ENCODE results near the gene CEP41.

CEP41 gene

DNA sequence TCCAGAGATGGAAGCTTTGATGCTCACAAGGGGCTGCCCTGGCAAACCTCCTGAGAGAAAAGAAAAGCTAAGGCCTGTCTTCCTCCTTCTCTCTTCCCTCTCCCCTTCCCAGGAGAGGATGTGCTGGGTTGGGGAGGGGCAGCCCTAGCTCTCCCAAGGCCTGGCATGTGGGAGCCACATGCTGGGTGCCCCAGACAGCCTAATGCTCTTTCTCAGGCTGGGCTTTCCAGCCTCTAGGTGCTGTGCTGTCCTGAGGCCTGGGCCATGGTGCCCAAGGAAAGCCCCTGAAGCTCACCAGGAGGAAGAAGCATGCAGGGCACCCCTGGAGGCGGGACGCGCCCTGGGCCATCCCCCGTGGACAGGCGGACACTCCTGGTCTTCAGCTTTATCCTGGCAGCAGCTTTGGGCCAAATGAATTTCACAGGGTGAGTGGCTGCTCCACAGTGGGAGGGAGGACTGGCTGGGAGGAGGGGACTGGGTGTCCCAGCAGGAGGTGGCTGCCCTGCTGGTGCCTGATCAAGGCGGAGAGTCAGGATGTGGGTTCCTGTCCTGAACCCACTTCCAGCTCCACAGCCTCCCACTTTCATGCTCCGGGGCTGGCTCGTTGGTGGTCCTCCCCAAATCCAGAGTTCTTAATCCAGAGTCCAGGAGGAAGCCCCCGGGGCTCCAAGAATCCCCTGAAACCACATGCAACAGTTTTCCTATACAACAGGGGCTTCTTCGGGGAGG is 94.5 kb downstream of the CEP41 start:
- DNase-seq, result no peak

DNA sequence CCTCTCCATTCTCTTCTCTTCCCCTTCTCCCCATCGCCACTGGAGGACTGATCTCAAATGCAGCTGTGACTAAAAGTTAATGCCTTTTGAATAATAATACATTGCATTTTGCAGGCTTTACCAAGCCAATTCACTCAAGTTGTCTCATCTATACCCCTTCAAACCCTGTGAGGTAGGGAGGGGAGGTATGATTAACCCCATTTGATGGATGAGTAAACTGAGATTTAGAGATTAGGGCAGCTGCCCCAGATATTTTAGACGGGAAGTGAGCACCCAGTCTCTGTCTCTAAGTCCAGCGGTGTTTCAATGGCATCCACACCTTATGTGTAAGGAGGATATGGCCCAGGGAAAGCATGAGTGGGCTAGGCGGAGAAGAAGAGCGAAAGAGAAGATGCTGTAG is 95.1 kb downstream of the CEP41 start:
- DNase-seq, result no peak

GRCh38 chr7:130345136-130345535 is 95.7 kb downstream of the CEP41 start:
- DNase-seq, result no peak

- DNase-seq, result no peak
Observed at GRCh38 chr7:130344271-130344866, 96.4 kb downstream of the CEP41 start, which contains the start of gene CPA5. CPA5 (plus strand) TSS chr7:130344816; CDS start chr7:130346486, 1,670 bp downstream.
